T47D (cell line): ENCODE measurements around the gene FBXL2.

Experiments
- DNase-seq, 2 experiments: peaks; one replicate each; pipeline versions ENCODE4 v3.0.0 to v3.0.0-alpha.2; 2011 to 2012; ENCODE audit warnings: low read depth in 1 of 2, low spot score in 1 of 2
- JUND ChIP-seq: IDR thresholded peaks from 2 replicates; pipeline ENCODE4 v1.6.1; 2012; ENCODE audit warnings: low read depth
- in situ Hi-C: cut with HindIII; loops from 2 replicates; pipeline ENCODE4 v1.10.0; 2016; ENCODE audit warnings: low sequenced_read_pairs, low pct_unique_long_range_greater_than_20kb

FBXL2 gene

GRCh38 chr3:33430061-33430460 lies 152.8 kb downstream of the FBXL2 start:
- no peak for TF ChIP-seq JUND
- no peak for DNase-seq
- in situ Hi-C loops = no loop called here

- no peak for DNase-seq
- in situ Hi-C loops = no loop called here
- TF ChIP-seq JUND = no peak
Measured at GRCh38 chr3:33430571-33430970, 153.3 kb downstream of the FBXL2 start.

GRCh38 chr3:33433843-33434242 lies 156.6 kb downstream of the FBXL2 start:
- no peak for DNase-seq
- in situ Hi-C loops = no loop called here
- TF ChIP-seq JUND = no peak
